IPS-15b (cell line): ENCODE measurements around the gene POLR2H.
A peak's percentile ranks its signal among the peaks of the same experiment; 100 is the strongest.

ENCODE experiments used
- H3K27me3 ChIP-seq: one replicate; pipeline ENCODE4 v1.6.1; 2013; ENCODE audit warnings: low read length; ENCODE audit not compliant: control insufficient read depth, insufficient read depth
- H3K36me3 ChIP-seq: one replicate; pipeline ENCODE4 v1.6.1; 2013; ENCODE audit warnings: low read length; ENCODE audit not compliant: control insufficient read depth, insufficient read depth
- H3K4me1 ChIP-seq: one replicate; pipeline ENCODE4 v1.6.1; 2013; ENCODE audit warnings: mild to moderate bottlenecking, low read length; ENCODE audit not compliant: control insufficient read depth, insufficient read depth
- H3K4me3 ChIP-seq: one replicate; pipeline ENCODE4 v1.5.1; 2013; ENCODE audit warnings: low read depth, low read length
- H3K9ac ChIP-seq: one replicate; pipeline ENCODE4 v1.6.1; 2013; ENCODE audit warnings: low read depth, mild to moderate bottlenecking, low read length
- H3K9me3 ChIP-seq: one replicate; pipeline ENCODE4 v1.6.1; 2013; ENCODE audit warnings: mild to moderate bottlenecking, low read length; ENCODE audit not compliant: control insufficient read depth, insufficient read depth

The POLR2H gene

GRCh38 chr3:184325269-184325668, 36.2 kb upstream of the POLR2H start:
- Histone ChIP-seq H3K9me3 (no peaks in the 10 kb centered on the region), H3K4me1 (no peaks in the 10 kb centered on the region), H3K9ac (no peak overlapping the region), H3K27me3 (no peaks in the 10 kb centered on the region), H3K4me3 (no peak overlapping the region), H3K36me3 (peaks cover 88% of the 10 kb centered on the region)

GRCh38 chr3:184325715-184326369, 35.7 kb upstream of the POLR2H start:
- no peaks in the 10 kb centered on the region for H3K27me3 ChIP-seq
- peaks cover 83% of the 10 kb centered on the region for H3K36me3 ChIP-seq
- H3K4me1 ChIP-seq: no peaks in the 10 kb centered on the region
- H3K9ac ChIP-seq: no peak overlapping the region
- H3K4me3 ChIP-seq: no peak overlapping the region
- H3K9me3 ChIP-seq: no peaks in the 10 kb centered on the region

GRCh38 chr3:184327171-184327570, 34.3 kb upstream of the POLR2H start:
- Histone ChIP-seq H3K36me3 (peaks cover 83% of the 10 kb centered on the region), H3K4me1 (no peaks in the 10 kb centered on the region), H3K4me3 (no peak overlapping the region), H3K27me3 (no peaks in the 10 kb centered on the region), H3K9me3 (no peaks in the 10 kb centered on the region), H3K9ac (peak overlapping the region; percentile 12)

GRCh38 chr3:184328516-184328915, 33.0 kb upstream of the POLR2H start:
- H3K4me3 ChIP-seq: no peak overlapping the region
- H3K27me3 ChIP-seq: no peaks in the 10 kb centered on the region
- no peaks in the 10 kb centered on the region for H3K4me1 ChIP-seq
- H3K9ac ChIP-seq: no peak overlapping the region
- peaks cover 82% of the 10 kb centered on the region for H3K36me3 ChIP-seq
- no peaks in the 10 kb centered on the region for H3K9me3 ChIP-seq

- Histone ChIP-seq H3K4me3 (no peak overlapping the region), H3K9ac (no peak overlapping the region), H3K9me3 (no peaks in the 10 kb centered on the region), H3K36me3 (peaks cover 53% of the 10 kb centered on the region), H3K27me3 (no peaks in the 10 kb centered on the region), H3K4me1 (peaks cover 2% of the 10 kb centered on the region)
Observed at GRCh38 chr3:184332370-184333090, 29.0 kb upstream of the POLR2H start.

- Histone ChIP-seq H3K27me3 (no peaks in the 10 kb centered on the region), H3K9me3 (no peaks in the 10 kb centered on the region), H3K9ac (no peak overlapping the region), H3K4me3 (no peak overlapping the region), H3K4me1 (peaks cover 3% of the 10 kb centered on the region), H3K36me3 (peaks cover 47% of the 10 kb centered on the region)
Observed at GRCh38 chr3:184333190-184333589, 28.3 kb upstream of the POLR2H start.

GRCh38 chr3:184333700-184334099, 27.8 kb upstream of the POLR2H start:
- peaks cover 4% of the 10 kb centered on the region for H3K4me1 ChIP-seq
- H3K36me3 ChIP-seq: peaks cover 42% of the 10 kb centered on the region
- H3K4me3 ChIP-seq: no peak overlapping the region
- no peaks in the 10 kb centered on the region for H3K27me3 ChIP-seq
- no peak overlapping the region for H3K9ac ChIP-seq
- no peaks in the 10 kb centered on the region for H3K9me3 ChIP-seq

GRCh38 chr3:184334470-184335158, 26.9 kb upstream of the POLR2H start:
- no peaks in the 10 kb centered on the region for H3K27me3 ChIP-seq
- H3K4me3 ChIP-seq: no peak overlapping the region
- no peaks in the 10 kb centered on the region for H3K9me3 ChIP-seq
- no peak overlapping the region for H3K9ac ChIP-seq
- H3K4me1 ChIP-seq: peaks cover 4% of the 10 kb centered on the region
- peaks cover 37% of the 10 kb centered on the region for H3K36me3 ChIP-seq

- no peak overlapping the region for H3K9ac ChIP-seq
Observed at GRCh38 chr3:184335291-184335660, 26.2 kb upstream of the POLR2H start.

GRCh38 chr3:184335661-184336546, 25.6 kb upstream of the POLR2H start:
- peaks cover 4% of the 10 kb centered on the region for H3K4me1 ChIP-seq
- no peaks in the 10 kb centered on the region for H3K9me3 ChIP-seq
- H3K9ac ChIP-seq: peak overlapping the region; percentile 76
- peak overlapping the region; percentile 83 for H3K4me3 ChIP-seq
- H3K36me3 ChIP-seq: peaks cover 36% of the 10 kb centered on the region
- no peaks in the 10 kb centered on the region for H3K27me3 ChIP-seq

More at GRCh38 chr3:184335291-184335660, 26.2 kb upstream of the POLR2H start:
- Histone ChIP-seq H3K9me3 (no peaks in the 10 kb centered on the region), H3K4me1 (peaks cover 4% of the 10 kb centered on the region), H3K4me3 (peak overlapping the region; percentile 23), H3K36me3 (peaks cover 37% of the 10 kb centered on the region), H3K27me3 (no peaks in the 10 kb centered on the region)
